CD4-positive, alpha-beta T cell treated with Interleukin-17A for 4 hours (primary cell): ENCODE measurements around the gene GNAI1.

Experiments used
- DNase-seq: peaks from one replicate; pipeline ENCODE4 v3.0.0-alpha.2; 2020; ENCODE audit warnings: mixed read lengths

Gene GNAI1

GRCh38 chr7:80257756-80258155, 123.1 kb downstream of the GNAI1 start:
- no peak for DNase-seq

GRCh38 chr7:80260606-80261005, 126.0 kb downstream of the GNAI1 start:
- DNase-seq: no peak

GRCh38 chr7:80263333-80263732, 128.7 kb downstream of the GNAI1 start:
- DNase-seq: no peak

GRCh38 chr7:80263821-80264220, 129.2 kb downstream of the GNAI1 start:
- DNase-seq: no peak

GRCh38 chr7:80264769-80265495, 130.3 kb downstream of the GNAI1 start:
- DNase-seq: no peak

- no peak for DNase-seq
These were observed 138.1 kb downstream of the GNAI1 start for GRCh38 chr7:80272560-80273239.

GRCh38 chr7:80273327-80273726, 138.7 kb downstream of the GNAI1 start:
- DNase-seq: no peak

GRCh38 chr7:80275192-80275605, 140.6 kb downstream of the GNAI1 start:
- DNase-seq: no peak
